T1000 (cell line): Measurements from ENCODE around the gene CYLC1.

Source experiments
- DNase-seq: peaks from one replicate; lab custom pipeline; 2025; ENCODE audit warnings: mixed read lengths; lab: John Stamatoyannopoulos, UW

Gene CYLC1

GRCh38 chrX:83860846-83861245 is at the start of gene CYLC1:
Gene CYLC1, plus strand, starts transcription at chrX:83861146. Its CDS starts 37 bp downstream, at chrX:83861183.
- DNase-seq = no peak

GRCh38 chrX:83819304-83819703 is 41.6 kb upstream of the CYLC1 start:
- no peak for DNase-seq

GRCh38 chrX:83829874-83830273 is 31.1 kb upstream of the CYLC1 start:
- no peak for DNase-seq

GRCh38 chrX:83845397-83845796 is 15.5 kb upstream of the CYLC1 start:
- DNase-seq = peak; percentile 1

- no peak for DNase-seq
Measured at GRCh38 chrX:83847339-83847738, 13.6 kb upstream of the CYLC1 start.

- DNase-seq = no peak
Measured at GRCh38 chrX:83888585-83888984, 27.6 kb downstream of the CYLC1 start.

GRCh38 chrX:83892433-83892832 is 31.5 kb downstream of the CYLC1 start:
- DNase-seq = no peak

- DNase-seq = no peak
Measured at GRCh38 chrX:83906921-83907320, 46.0 kb downstream of the CYLC1 start.

- DNase-seq = no peak
Measured at GRCh38 chrX:83916525-83916924, 55.6 kb downstream of the CYLC1 start.

GRCh38 chrX:83934220-83934619 is 73.3 kb downstream of the CYLC1 start:
- no peak for DNase-seq
